Right lobe of liver (tissue), 4 donors: ENCODE results near the gene MAST4.

Experiments
- POLR2A ChIP-seq: fragments of 450-650 bp; IDR thresholded peaks from one replicate; pipeline ENCODE4 v1.6.1; 2017; ENCODE audit warnings: antibody characterized with exemption, mild to moderate bottlenecking
- TF ChIP-seq, protein P1 (sequence below), 4 donors: fragments of 200-600 bp in 3 of 4; fragments of 450-650 bp in 1 of 4; IDR thresholded peaks; one replicate each; pipeline versions ENCODE4 v1.5.1 to v1.8.0; 2016 to 2022; ENCODE audit warnings: antibody characterized with exemption in 4 of 4, mild to moderate bottlenecking in 2 of 4
- donor health status: DM: no; HTN: no; CAD: no.
- donor health status: DM: no; HTN: no; CAD: no.
- donor health status: DM: no; HTN: yes; CAD: no.

- no peak for TF ChIP-seq POLR2A
- TF ChIP-seq, protein P1, sequence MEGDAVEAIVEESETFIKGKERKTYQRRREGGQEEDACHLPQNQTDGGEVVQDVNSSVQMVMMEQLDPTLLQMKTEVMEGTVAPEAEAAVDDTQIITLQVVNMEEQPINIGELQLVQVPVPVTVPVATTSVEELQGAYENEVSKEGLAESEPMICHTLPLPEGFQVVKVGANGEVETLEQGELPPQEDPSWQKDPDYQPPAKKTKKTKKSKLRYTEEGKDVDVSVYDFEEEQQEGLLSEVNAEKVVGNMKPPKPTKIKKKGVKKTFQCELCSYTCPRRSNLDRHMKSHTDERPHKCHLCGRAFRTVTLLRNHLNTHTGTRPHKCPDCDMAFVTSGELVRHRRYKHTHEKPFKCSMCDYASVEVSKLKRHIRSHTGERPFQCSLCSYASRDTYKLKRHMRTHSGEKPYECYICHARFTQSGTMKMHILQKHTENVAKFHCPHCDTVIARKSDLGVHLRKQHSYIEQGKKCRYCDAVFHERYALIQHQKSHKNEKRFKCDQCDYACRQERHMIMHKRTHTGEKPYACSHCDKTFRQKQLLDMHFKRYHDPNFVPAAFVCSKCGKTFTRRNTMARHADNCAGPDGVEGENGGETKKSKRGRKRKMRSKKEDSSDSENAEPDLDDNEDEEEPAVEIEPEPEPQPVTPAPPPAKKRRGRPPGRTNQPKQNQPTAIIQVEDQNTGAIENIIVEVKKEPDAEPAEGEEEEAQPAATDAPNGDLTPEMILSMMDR (IDR thresholded peaks at IDR 0.05), result no peak
Observed at GRCh38 chr5:66612226-66612625, 16.0 kb downstream of the MAST4 start.
